GM23338 (cell line): ENCODE measurements around the gene VPS26C.

Source experiments
- CREB1 ChIP-seq: fragments of 250-450 bp; sonication (Bioruptor Pico); IDR thresholded peaks from 2 replicates; pipeline ENCODE4 v1.5.0; 2020; ENCODE audit warnings: low read depth, mild to moderate bottlenecking, moderate library complexity
- CTCF ChIP-seq, 2 experiments: fragments of 200-600 bp in 1 of 2; sonication (generic) in 1 of 2; conservative IDR thresholded peaks; 2 replicates each; pipeline versions ENCODE4 v1.5.1 to v1.6.1; 2016 to 2017; ENCODE audit warnings: antibody characterized with exemption in 2 of 2, low read depth in 2 of 2, mild to moderate bottlenecking in 2 of 2, moderate library complexity in 1 of 2
- EZH2 ChIP-seq: fragments of 200-600 bp; sonication (generic); IDR thresholded peaks from one replicate; pipeline ENCODE4 v1.8.0; 2017; ENCODE audit warnings: antibody characterized with exemption, mild to moderate bottlenecking, low read depth; ENCODE audit not compliant: unreplicated experiment
- EZH2phosphoT487 ChIP-seq: fragments of 200-600 bp; sonication (generic); IDR thresholded peaks from one replicate; pipeline ENCODE4 v1.8.1; 2018; ENCODE audit warnings: antibody characterized with exemption; ENCODE audit not compliant: unreplicated experiment
- REST ChIP-seq: IDR thresholded peaks from one replicate; pipeline ENCODE4 v1.6.1; 2018; ENCODE audit warnings: antibody characterized with exemption; ENCODE audit not compliant: unreplicated experiment
- STAT1 ChIP-seq: IDR thresholded peaks from one replicate; pipeline ENCODE4 v1.6.1; 2016; ENCODE audit warnings: antibody characterized with exemption; ENCODE audit not compliant: unreplicated experiment
- TF ChIP-seq, protein P1 (sequence below): fragments of 250-450 bp; sonication (Bioruptor Pico); IDR thresholded peaks from 2 replicates; pipeline ENCODE4 v1.5.0; 2020; ENCODE audit warnings: mild to moderate bottlenecking, moderate library complexity

- TF ChIP-seq CTCF (conservative IDR thresholded peaks at IDR 0.05; ENCODE audit: low read depth in 2 of 2) = no peak
- TF ChIP-seq EZH2phosphoT487 = no peak
- no peak for TF ChIP-seq EZH2
- no peak for TF ChIP-seq REST
- no peak for TF ChIP-seq STAT1
- no peak for TF ChIP-seq CREB1 (CRISPR knock-in tag)
- TF ChIP-seq, protein P1, sequence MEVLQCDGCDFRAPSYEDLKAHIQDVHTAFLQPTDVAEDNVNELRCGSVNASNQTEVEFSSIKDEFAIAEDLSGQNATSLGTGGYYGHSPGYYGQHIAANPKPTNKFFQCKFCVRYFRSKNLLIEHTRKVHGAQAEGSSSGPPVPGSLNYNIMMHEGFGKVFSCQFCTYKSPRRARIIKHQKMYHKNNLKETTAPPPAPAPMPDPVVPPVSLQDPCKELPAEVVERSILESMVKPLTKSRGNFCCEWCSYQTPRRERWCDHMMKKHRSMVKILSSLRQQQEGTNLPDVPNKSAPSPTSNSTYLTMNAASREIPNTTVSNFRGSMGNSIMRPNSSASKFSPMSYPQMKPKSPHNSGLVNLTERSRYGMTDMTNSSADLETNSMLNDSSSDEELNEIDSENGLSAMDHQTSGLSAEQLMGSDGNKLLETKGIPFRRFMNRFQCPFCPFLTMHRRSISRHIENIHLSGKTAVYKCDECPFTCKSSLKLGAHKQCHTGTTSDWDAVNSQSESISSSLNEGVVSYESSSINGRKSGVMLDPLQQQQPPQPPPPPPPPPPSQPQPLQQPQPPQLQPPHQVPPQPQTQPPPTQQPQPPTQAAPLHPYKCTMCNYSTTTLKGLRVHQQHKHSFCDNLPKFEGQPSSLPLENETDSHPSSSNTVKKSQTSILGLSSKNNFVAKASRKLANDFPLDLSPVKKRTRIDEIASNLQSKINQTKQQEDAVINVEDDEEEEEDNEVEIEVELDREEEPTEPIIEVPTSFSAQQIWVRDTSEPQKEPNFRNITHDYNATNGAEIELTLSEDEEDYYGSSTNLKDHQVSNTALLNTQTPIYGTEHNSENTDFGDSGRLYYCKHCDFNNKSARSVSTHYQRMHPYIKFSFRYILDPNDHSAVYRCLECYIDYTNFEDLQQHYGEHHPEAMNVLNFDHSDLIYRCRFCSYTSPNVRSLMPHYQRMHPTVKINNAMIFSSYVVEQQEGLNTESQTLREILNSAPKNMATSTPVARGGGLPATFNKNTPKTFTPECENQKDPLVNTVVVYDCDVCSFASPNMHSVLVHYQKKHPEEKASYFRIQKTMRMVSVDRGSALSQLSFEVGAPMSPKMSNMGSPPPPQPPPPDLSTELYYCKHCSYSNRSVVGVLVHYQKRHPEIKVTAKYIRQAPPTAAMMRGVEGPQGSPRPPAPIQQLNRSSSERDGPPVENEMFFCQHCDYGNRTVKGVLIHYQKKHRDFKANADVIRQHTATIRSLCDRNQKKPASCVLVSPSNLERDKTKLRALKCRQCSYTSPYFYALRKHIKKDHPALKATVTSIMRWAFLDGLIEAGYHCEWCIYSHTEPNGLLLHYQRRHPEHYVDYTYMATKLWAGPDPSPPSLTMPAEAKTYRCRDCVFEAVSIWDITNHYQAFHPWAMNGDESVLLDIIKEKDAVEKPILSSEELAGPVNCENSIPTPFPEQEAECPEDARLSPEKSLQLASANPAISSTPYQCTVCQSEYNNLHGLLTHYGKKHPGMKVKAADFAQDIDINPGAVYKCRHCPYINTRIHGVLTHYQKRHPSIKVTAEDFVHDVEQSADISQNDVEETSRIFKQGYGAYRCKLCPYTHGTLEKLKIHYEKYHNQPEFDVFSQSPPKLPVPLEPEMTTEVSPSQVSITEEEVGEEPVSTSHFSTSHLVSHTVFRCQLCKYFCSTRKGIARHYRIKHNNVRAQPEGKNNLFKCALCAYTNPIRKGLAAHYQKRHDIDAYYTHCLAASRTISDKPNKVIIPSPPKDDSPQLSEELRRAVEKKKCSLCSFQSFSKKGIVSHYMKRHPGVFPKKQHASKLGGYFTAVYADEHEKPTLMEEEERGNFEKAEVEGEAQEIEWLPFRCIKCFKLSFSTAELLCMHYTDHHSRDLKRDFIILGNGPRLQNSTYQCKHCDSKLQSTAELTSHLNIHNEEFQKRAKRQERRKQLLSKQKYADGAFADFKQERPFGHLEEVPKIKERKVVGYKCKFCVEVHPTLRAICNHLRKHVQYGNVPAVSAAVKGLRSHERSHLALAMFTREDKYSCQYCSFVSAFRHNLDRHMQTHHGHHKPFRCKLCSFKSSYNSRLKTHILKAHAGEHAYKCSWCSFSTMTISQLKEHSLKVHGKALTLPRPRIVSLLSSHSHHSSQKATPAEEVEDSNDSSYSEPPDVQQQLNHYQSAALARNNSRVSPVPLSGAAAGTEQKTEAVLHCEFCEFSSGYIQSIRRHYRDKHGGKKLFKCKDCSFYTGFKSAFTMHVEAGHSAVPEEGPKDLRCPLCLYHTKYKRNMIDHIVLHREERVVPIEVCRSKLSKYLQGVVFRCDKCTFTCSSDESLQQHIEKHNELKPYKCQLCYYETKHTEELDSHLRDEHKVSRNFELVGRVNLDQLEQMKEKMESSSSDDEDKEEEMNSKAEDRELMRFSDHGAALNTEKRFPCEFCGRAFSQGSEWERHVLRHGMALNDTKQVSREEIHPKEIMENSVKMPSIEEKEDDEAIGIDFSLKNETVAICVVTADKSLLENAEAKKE (CRISPR knock-in tag) = no peak
These were observed 11.1 kb upstream of the VPS26C start for GRCh38 chr21:37278199-37278598.
